ENCODE results near the gene ALG12. TPM values are rescaled to one million over a fixed set of nuclear protein-coding genes. Genes with fewer than 3 reads are reported as not detected.
A peak's percentile ranks its signal among the peaks of the same experiment; 100 is the strongest.

Gene ALG12
- total RNA-seq, 1 experiment from 2014 or later = 26.2 TPM

DNA sequence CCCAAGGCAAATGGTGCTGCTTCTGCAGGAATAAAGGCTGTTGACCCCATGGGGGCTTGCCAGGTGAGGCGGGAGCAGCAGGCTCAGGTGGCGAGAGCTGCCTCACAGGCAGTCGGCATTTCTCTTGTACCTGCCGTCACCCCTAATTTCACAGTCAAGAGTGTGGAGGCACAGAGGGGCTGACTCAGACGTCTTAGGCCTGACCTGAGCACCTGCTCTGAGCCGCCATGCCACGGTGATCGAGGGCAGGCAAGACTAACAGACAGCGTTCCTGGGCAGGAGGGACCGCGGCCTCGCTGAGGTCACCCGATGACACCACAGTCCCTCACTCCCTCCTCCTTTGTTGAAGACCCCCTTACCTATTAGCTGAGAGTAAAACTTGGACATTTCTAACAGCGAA is 5.2 kb downstream of the ALG12 start:
- DNase-seq (ENCODE audit: low read depth) = no peak

DNA sequence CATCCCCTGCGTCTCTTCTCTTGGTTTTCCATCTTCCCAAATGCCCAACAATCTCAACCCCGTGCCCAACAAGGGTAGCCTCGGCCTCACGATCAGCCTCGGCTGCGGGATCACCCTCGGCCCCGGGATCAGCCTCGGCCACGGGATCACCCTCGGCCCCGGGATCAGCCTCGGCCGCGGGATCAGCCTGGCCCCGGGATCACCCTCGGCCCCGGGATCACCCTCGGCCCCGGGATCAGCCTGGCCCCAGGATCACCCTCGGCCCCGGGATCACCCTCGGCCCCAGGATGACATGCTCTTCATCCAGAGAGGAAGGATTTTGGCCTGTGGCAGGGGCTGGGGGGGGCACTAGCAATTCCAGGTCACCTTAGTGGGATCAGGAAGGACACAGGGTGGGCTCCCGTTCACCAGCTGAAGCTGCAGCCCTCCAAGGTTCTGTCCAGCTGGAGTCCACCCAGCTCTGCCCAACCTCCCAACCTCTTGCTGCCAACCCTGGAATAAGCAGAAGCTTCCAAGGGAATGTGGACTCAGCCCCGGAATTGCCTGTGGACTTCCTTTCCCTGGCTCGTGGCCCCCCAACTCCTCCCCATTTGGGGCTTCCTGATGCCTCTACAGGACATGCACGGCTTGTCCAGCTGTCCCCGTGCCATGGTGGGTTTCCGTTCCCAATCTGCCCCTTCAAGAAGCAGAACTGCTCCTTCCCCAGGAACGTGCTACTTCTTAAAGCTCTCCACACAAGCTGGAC is 6.2 kb downstream of the ALG12 start:
- no peak for DNase-seq (ENCODE audit: low read depth)

DNA sequence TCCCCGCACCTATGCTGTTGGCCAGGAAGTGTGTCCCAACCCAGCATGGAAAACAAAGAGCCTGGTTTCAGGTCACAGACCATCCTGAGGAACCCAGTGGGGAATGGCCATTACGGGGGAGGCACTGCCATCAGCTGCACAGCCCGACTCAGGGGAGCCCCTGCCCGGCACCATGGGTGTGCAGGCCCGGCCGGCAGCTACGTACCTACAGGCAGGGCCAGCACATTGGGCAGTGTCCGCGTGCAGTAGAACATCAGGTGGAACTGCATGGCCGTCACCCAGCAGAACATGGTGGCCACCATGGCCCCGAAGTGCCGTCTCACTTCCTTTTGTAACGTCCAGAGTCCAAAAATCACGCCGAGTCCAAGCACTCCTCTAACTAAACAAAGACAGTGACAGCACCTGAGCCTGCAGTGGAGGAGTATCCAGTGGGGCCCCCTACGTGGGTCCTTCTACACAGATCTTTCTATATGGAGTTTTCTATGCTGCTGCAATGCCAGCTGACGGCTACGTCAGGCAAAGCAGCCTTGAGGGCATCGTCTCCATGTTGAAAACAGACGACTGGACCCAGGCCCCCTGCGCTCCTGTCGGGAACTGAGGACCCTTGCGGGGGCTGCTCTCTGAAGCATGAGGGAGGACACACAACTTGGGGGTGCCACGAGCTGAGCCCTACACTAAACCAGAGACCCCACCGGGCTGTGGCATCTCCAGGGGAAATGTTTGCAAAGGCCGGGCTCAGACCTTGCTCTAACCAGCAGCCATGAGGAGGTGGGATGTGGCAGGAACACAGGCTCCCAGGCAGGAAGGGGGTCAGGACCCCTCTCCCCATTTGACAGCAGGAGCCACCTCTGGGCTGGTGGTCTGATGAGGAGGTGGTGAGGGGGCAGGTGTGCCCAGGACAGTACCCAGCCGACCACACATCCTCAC is 7.7 kb downstream of the ALG12 start:
- DNase-seq (ENCODE audit: low read depth) = no peak

DNA sequence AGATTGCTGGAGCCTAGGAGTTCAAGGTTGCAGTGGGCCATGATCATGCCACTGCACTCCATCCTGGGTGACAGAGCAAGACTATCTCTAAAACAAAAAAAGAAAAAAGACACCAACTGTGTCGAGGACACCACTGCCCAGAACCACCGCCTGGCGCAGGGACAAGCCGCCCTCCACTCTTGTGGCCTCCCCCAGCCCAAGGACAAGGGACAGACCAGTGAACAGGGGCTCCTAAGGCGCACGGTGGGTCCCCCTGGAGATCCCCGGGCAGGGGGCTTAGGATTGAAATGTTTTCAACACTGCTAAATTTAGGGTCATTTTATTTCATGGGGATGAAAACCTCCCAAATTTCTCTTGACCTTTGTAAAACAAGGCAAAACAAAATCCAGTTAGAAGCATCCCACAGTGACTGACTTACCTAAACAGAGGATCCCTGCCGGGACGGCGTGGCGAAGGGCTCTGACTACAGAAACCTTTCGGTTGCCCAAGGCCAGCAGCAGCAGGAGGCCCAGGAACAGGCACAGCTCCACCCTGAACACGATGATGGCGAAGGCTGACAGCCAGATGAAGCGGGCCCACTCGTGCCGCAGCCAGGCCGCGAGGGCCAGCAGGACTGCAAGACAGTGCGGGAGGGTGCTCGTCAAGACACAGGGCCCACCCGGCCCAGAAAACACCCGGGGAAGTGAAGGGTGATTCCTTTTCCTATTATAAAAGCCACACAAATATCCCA is 8.6 kb downstream of the ALG12 start:
- DNase-seq (ENCODE audit: low read depth) = no peak

DNA sequence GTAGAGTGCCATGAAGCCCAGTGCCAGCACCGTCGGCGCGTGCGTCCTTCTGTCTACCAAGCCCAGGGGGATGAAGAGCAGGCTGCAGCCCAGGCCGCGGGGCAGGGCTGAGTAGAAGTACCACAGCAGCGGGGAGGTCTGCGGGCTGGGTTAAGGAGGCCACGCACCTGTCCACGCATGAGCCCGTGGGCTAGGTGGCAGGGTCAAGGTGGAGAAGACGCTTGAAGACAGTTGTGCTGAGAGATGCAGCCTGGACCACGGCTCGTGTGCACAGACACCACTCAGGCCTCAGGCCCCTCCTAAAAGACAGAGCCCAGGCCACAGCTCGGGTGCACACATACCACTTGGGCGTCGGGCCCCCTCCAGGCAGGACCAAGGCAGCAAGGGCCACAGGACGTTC is 10.4 kb downstream of the ALG12 start:
- DNase-seq (ENCODE audit: low read depth) = no peak

DNA sequence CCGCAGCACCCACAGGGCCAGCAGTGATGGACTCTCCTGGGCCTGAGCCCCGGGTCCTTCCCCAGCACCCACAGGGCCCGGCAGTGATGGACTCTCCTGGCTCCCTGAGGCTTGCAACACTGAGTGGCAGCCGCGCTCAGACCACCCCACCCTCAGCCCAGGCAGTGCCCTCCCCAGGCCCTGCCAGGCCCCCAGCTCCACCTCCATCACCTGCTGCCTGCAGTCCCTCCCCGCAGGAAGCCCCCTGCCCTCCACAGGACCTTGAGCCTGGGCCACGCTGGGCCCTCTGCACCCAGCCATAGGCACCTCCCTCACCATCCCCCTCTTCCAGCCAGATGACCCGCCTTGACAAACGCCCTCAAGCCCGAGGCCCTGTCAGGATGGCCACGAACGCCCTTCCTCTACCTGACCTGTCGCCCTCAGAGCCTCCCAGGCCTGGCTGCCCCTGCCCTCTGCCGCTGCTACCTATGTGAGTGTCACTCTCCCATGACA is 11.4 kb downstream of the ALG12 start:
- DNase-seq (ENCODE audit: low read depth) = no peak

DNA sequence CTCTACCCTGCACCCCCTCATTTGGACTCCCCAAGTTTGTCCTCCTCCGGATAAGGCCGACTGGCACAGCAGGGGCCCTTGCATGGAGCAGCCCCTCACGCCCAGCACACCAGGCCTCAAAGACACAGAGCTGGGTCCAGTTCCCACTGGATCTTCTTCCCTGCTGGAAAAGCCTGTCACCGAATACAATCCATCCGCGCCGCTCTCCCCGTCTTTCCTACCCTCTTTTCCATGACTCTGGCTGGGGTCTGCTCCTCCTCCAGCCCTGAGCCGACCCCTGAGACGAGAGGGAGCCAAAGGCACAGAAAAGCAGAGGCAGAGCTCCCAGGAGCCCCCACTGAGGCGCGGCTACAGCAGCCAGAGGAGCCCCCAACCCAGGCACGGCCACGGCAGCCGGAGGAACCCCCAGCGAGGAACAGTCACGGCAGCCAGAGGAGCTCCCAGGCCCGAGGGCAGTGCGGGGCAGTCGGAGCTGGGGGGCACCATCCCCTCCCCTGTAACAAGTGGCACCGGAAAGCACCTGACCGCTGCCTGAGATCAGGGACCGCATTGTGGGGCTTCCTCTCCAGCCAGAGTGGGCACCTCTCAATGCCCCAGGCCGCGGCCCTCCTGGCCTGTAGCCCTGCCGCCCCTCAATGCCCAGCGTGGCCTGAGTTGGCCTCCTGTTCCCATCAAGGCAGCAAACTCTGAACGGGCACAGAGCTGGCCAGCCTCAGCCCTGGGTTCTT is 12.0 kb downstream of the ALG12 start:
- no peak for DNase-seq (ENCODE audit: low read depth)

DNA sequence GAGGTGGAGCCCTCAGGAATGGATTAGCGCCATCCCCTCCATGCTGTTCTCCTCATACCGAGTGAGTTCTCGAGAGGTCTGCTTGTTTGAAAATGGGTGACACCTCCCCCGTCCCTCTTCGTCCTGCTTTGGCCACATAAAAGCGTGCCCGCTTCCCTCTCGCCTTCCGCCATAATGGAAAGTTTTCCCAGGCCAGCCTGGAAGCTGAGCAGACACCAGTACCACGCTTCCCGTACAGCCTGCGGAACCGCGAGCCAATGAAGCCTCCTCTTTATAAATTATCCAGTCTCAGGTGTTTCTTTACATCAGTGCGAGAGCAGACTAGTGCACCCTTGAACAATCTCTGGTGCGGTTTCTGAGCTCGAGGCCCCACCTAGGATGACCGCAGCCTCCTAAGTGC is 12.8 kb downstream of the ALG12 start:
- DNase-seq (ENCODE audit: low read depth) = no peak

DNA sequence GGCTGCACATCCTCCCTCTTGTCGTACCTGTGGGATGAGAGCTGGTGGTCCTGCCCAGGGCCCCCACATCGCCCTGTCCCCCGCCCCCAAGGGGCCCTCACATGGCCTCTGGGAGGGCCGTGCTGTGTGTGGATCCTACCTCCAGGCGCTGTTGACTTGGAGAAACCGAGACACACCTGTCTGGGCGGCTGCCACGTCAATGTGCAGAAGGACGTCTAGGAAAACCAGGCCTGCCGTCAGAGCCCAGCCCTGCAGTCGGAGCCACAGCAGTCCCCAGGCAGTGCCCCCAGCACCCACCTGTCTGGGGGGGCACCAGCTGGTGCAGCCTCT is 14.2 kb downstream of the ALG12 start:
- DNase-seq (ENCODE audit: low read depth) = no peak

DNA sequence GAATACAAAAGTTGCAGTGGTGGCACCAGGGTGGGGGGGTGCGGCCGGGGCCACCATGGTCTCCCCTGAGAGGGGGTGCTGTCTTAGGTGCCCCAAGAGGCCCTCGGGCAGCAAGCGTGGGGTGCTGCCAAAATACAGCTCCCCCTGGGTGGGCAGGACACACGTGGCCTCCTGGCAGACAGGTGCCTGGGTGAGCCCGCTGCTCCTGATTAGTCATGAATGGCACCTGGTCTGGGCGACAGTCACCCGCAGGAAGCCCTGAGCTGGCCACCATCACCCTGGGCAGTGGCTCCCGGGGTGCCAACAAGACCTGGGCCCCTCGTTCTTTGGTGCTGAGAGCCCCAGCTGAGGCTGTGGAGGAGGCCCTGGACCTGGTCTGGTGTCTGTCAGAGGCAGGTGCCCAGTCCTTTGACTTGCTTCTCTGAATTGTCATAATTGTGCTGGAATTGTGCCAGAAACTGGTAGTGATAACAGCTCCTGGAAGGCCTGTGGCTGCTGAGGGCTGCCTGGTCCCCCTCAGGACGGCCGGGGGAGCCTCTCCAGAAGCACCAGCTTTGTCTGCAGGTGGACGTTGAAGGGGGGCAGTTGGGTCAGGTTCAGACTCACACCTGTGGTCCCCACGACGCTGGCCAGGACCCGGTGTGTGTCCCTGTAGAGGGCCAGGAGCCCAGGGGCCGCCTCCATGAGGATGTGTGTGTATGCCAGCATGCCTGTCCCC is 14.8 kb downstream of the ALG12 start:
- no peak for DNase-seq (ENCODE audit: low read depth)

DNA sequence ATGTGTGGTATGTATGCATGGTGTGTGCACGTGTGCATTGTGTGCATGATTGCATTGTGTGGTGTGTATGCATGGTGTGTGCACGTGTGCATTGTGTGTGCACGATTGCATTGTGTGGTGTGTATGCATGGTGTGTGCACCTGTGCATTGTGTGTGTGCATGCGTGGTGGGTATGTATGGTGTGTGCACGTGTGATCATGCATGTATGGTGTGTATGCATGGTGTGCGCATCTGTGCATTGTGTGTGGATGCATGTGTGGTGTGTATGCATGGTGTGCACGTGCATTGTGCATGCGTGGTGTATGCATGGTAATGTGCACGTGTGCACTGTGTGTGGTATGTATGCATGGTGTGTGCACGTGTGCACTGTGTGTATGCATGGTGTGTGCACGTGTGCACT is 16.8 kb downstream of the ALG12 start:
- DNase-seq (ENCODE audit: low read depth) = no peak

DNA sequence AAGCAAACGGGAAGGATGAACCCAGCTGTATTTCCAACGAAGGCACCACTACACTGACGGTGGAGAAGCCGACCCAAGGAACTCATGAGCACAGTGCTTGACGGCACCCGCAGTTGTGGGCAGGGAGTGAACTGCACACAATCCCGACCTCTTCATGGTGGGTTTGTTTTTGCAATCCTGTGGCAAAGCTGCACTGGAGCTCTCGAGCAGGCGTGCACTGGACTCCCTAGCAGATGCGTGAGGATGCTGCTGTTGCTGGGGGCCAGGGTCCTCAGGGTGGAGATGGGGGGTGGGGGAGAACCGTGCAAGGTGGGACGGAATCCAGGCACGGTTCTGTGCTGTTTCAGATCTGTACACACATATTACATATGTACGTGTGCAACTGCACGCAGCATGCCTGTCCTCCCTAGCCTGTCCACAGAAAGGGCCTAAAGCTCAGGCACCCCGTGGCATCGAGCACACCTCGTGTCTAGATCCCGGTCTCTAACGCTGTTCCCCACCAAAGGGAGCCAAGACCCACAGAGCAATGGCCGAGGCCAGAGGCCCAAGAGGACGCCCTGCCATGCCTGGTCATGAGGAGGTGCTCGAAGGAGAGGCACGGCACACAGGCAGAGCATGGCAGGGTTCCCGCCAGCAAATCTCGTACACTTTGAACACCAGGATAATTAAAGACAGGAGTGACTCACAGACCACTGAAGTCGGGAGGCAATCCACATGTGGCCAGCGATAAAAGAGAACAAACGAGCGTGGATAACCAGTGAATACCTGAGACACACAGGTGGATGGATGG is 17.6 kb downstream of the ALG12 start:
- no peak for DNase-seq (ENCODE audit: low read depth)

DNA sequence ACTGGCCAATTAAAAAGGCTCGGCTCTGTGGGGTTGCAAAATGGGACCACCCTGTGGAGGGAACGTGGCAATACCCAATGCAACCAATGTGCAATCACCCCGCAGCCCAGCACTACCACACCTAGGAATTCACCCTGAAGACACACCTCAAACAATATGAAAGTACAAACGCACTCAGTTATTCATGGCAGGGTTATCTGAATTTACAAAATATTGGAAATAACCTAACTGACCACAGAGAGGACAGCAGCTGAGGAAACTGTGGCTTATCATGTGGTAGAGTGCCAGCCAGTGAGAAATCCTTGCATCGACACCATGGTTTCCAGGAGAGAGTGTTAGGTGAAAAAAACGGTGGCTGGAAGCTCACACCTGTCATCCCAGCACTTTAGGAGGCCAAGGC is 18.7 kb downstream of the ALG12 start:
- no peak for DNase-seq (ENCODE audit: low read depth)

DNA sequence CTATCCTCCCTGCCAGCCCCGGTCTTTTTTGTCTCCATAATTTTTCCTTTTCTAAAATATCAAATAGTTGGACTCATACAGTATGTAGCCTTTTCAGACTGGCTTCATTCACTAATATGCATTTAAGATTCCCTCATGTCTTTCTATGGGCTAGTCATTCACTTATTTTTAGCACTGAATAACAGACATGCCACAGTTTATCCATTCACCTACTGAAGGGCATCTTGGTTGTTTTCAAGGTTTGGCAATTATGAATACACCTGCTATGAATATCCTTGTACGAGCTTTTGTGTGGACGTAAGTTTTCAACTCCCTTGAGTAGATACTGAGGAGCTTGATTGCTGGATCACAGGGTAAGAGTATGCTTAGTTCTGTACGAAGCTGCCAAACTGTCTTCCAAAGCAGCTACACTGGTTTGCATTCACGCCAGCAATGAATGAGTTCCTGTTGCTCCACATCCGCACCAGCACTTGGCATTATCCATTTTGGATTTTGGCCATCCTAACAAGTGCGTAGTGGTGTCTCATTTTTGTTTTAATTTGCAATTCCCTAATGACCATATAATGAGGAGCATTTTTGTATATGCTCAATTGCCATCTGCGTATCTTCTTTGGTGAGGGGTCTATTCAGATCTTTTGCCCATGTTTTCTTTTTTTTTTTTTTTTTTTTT is 21.1 kb downstream of the ALG12 start:
- no peak for DNase-seq (ENCODE audit: low read depth)

DNA sequence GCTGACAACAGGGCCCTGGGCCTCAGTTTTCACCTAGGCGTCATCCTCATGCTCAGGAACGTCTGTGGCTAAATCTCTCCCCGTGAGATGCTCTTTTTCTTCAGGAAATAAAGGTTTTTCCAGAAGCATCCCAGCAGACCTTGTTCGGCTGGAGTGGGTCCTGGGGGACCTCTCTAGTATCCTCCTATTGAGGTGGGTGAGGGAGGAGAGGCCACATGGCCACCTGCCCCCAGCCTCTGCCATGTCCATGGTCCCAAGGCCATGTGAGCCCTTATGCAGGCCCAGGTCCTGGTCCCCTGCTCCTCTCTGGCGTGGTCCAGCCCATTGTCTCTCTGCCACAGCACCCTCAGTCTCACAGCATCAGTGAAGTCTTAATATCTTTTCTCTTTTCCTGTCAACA is 22.0 kb downstream of the ALG12 start:
- DNase-seq (ENCODE audit: low read depth) = no peak

DNA sequence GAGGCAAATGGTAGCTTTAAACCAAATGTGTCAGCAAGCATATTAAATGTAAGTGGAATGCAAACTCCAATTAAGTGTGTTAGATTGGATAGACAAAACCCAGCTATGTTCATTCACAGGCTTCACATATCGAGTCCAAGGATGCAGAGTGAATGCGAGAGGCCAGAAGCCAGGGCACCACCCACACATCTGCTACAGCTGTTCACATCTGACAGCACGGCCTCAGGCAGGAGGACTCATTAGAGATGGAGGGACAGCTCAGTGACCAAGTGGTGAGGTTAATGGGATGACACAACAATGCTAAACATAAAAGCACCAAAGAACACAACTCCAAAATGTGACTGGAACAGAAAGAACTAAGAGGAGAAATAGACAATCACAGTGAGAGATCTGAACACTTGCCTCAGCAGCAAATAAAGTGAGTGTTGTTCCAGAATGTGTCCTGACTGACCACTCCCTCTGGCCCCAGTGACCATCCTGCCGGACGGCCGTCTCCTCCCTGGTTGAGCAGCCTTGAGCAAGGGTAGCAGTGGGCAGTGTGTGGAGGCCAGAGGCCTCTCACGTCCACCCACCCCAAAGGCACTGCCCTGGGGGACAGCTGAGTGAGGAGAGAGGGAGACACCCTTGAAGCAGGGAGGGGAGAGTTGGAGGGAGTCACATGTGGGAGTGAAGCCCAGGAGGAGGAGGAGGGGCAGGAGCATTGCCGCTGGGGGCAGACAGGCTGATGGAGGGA is 23.8 kb downstream of the ALG12 start:
- DNase-seq (ENCODE audit: low read depth) = peak; percentile 9

DNA sequence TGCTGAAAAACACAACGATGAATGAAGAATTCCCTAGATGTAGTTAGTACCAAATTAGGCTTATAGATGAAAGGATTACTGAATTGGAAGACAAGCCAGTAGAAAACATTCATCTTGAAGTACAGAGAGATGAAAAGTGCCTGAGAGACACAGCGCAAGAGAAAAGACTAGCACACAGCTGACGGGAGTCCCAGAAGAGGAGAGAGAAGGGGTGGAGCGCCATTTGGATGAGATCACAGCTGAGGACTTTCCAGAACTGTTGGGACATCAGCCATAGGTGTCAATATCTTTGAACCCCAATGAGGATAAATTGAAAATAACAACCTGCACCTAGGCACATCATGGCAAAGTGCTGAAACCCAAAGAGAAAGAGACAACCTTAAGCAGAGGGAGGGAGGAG is 25.2 kb downstream of the ALG12 start:
- DNase-seq (ENCODE audit: low read depth) = no peak

DNA sequence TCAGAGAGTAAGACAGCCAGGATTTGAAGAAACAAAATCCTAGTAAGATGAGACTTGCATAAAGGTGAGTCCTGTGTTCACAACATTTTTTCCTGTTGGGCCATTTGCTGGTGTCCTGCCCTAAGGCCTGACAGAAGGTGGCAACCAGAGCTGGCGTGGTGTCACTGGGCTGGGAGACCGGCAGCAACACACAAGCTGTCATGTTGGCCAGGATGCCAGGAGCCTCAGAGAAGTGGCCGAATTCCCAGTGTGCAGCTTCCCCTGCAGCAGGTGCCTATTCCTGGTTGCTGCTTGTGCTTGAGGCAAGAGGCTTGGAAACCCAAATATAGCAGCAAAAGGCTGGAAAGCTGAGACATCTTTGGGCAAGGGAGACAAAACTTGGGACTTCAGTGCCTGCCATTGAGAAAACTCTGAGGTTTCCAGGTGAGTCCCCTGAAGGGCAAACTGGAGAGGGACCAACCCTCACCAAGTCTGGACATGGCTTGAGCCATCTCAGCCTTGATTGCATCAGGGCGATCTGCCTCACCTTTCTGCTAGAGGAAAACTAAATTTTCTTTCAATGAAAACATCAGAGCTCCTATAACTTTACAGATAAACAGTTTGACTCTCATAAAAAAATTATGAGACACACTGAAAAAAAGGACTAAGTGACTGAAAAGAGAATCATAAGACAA is 25.9 kb downstream of the ALG12 start:
- no peak for DNase-seq (ENCODE audit: low read depth)
